Measurements from ENCODE around the gene HDGF.

GRCh38 chr1:156726549-156727226 is 24.8 kb downstream of the HDGF start:
- TF ChIP-seq POLR2A (IDR thresholded peaks at IDR 0.05) (no peak), CTCF (IDR thresholded peaks at IDR 0.05) (no peak)

Data from lower leg skin (tissue), 3 donors.